ENCODE measurements around the gene CSAG3.
"Not testable (repeated sequence)": the region's sequence is repeated elsewhere in the genome, so short reads cannot be mapped to it uniquely, and the experiment has no call there.

The CSAG3 gene

GRCh38 chrX:152738560-152738959 lies 20.5 kb upstream of the CSAG3 start:
- TF ChIP-seq ZFX (IDR thresholded peaks at IDR 0.05; ENCODE audit: borderline replicate concordance) = no peak
- TF ChIP-seq CTCF (IDR thresholded peaks at IDR 0.05) = no peak
- H3K27ac ChIP-seq = no peak overlapping the region

DNA sequence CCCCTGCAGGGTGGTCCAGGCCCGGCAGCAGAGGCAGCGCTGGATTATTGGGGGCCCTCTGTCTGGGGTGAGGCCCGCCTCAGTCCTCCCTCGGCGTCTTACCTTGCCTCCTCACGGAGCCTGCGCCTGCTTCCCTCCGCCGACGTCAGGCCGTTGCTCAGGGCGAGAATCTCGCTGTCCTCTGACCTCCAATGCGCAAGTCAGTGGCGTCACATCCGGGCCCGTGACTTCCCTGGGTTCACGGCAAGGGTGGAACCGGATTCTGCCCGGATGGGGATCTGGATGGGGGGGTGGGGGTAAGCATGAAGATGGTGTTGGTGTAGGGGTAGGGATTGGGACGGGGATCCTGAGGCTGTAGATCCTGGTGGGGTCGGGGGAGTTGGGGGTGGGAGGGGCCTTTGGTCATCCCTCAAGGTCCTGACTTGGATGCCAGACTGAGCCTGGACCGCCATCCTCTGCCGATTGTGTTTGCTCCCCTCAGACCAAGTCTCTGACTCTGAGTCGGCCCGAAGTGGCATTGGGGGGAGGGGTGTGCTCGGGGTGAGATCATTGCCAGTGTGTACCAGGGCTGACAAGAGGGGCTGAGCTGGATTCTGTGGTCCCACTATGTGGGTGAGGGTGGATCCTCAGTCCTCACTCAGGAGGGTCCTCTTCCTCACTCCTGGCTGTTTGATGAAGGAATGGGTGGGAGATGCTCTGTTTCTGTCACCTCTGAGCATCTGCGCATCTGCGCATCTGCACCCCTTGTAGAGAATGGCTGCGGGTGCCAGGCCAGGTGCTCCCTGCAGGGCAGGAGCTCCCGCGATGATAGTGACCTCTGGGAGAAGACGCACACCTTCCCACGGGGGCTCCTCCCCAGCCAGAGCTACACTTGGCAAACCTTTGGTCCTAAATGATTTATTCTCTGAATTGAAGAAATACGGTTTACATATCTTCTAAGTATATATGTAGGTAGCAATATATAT lies 5.0 kb upstream of the CSAG3 start, which contains the start of gene MAGEA2:
MAGEA2 (minus strand) TSS at position 157 of the 965 bp plus-strand sequence. CDS start 2,479 bp downstream, outside the sequence.
- not testable (repeated sequence) for H3K27ac ChIP-seq

DNA sequence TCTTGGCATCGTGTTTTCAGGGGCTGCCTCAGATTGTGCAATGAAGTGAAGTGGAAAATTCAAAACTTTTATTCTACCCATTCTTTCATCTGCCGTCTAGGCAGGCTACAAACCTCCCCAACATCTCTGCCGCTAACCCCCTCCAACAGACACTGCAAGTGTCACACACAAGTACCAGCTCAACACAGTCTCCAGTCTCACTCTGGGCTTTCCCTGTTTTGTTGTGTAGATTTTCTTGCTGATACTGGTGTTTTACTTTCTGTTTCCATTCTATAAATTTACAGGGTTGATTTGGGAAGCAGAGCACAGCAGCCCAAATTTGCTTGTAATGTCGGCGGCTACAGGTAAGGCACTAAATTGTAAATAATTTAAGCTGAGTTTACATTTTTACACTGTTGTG lies 4.1 kb upstream of the CSAG3 start:
- not testable (repeated sequence) for H3K27ac ChIP-seq

- not testable (repeated sequence) for H3K27ac ChIP-seq
These were observed 526 bp downstream of the CSAG3 start for GRCh38 chrX:152759544-152759943.

DNA sequence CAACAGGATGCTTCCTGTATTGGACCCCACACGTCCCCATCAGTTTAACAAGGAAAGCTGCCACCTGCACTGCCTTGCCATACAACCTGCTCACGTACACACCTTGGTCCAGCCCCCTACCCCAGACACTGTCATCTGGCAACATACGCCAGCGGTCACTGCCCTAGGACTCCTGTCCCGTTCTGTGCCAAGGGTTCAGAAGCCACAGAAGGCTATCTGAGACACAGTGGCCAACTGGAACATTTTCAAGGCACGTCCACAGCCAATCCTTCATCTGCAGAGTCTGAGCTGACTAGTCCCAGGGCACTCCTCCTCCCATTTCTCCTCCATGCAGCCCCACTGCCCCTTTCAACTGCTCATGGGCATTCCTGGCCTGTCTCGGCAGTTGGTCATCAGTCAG lies 2.6 kb downstream of the CSAG3 start:
- H3K27ac ChIP-seq = not testable (repeated sequence)

- not testable (repeated sequence) for H3K27ac ChIP-seq
These were observed 7.5 kb downstream of the CSAG3 start for GRCh38 chrX:152766562-152766961.

GRCh38 chrX:152769549-152770289 lies 10.7 kb downstream of the CSAG3 start, which contains the start of gene MAGEA6:
TSS of gene MAGEA6 (minus strand) at chrX:152769689. CDS start at chrX:152767650, 2,039 bp downstream.
- not testable (repeated sequence) for H3K27ac ChIP-seq

DNA sequence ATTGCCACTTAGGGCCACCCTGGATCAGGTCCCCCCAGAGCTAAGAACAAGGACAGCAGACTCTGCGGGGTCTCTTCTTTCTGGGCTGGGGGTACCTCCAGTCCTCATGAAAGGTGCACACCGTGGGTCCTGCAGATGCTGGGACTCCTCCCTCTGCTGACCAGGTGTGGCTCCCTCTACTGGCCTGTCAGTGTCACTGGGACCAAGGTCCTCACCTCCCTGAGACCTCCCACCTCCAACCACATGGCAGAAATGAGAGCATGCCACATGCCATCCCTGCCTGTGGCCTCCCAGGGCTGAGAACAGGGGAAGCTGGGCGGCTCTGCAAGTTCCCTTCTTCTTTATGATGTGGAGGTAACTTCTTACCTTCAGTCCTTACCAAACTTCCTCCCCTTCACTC lies 28.0 kb downstream of the CSAG3 start:
- H3K27ac ChIP-seq = not testable (repeated sequence)

DNA sequence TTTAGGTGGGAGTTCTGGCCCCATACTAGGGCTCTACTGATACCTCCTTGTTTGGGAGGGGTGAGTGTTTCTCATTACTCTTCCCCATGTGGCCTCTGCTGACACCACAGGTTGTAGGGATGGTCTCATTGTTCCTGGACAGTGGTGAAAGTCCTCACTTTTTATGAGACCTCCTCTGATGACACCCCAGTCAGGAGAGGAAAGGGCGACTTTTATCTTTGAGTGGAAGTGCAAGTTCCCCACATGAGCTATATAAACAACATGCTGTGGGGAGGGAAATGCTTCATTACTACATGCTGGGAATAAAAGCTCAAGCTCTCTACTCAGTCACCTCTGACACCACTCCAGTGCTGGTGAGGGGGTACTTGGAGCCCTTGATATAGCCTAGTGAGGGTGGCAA lies 39.9 kb downstream of the CSAG3 start:
- TF ChIP-seq ZFX (IDR thresholded peaks at IDR 0.05; ENCODE audit: borderline replicate concordance) (no peak), CTCF (IDR thresholded peaks at IDR 0.05) (no peak)
- H3K27ac ChIP-seq = no peak overlapping the region

DNA sequence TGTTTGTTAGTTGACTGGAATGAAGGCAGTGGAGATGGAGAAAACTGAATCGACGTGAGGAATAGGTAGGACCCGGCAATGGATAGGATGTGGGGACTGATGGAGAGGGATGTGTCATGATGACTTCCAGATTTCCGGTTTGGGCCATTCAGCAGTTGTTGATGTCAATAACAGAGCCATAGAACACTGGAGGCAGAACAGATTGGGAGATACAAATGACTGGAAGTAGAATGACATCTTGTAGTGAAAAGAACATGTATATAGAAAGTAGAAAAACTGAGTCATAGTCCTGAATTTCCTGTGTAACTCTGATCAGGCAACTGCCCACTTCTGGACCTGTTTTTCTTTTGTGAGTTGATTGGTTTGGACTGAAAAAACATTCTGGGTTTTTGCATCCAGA lies 47.0 kb downstream of the CSAG3 start:
- TF ChIP-seq ZFX (IDR thresholded peaks at IDR 0.05; ENCODE audit: borderline replicate concordance) (no peak), CTCF (IDR thresholded peaks at IDR 0.05) (no peak)

More for the DNA sequence above, 47.0 kb downstream of the CSAG3 start:
- no peak overlapping the region for H3K27ac ChIP-seq
